Stimulated activated CD4-positive, alpha-beta T cell treated with anti-CD3 and anti-CD28 coated beads, Interleukin-1b, Interleukin-23, amount 100 ng/mL, for 4 hours (primary cell): ENCODE measurements around the gene DRD2.
"Not testable (repeated sequence)": the region's sequence is repeated elsewhere in the genome, so short reads cannot be mapped to it uniquely, and the experiment has no call there.

Experiments used
- DNase-seq, 2 donors: peaks; one replicate each; pipeline ENCODE4 v3.0.0-alpha.2; 2020; ENCODE audit warnings: low read depth in 2 of 2

DRD2 gene

DNA sequence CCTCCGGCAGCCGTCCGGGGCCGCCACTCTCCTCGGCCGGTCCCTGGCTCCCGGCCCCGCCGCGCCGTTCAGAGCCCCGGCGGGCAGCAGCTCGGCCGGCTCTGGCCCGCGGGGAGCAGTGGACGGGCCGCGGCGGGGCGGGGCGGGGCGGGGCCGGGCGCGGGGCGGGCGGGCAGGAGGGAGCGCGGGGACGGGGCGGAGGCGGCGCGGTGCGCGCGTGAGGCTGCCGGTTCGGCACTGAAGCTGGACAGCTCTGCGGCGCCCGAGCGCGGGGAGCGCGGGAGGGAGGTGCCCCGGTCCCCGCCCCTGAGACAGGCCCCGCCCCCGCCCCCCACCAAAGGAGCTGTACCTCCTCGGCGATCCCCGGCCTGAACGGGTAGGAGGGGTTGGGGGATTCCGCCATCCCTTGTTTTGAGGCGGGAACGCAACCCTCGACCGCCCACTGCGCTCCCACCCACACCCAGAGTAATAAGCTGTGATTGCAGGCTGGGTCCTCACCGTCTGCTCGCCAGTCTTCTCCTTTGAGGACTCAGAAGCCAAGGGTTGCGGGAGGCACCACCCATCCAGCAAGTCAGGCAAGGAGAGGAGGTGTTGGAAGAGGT, at the start of gene DRD2:
DRD2 (minus strand) TSS at position 239 of the 602 bp plus-strand sequence. CDS start 50,747 bp downstream, outside the sequence.
- no peak for DNase-seq

DNA sequence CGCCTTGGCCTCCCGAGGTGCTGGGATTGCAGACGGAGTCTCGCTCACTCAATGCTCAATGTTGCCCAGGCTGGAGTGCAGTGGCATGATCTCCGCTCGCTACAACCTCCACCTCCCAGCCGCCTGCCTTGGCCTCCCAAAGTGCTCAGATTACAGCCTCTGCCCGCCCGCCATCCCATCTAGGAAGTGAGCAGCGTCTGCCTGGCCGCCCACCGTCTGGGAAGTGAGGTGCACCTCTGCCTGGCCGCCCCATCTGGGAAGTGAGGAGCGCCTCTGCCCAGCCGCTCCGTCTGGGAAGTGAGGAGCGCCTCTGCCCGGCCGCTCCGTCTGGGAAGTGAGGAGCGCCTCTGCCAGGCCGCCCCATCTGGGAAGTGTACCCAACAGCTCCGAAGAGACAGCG, 48.7 kb upstream of the DRD2 start:
- DNase-seq = not testable (repeated sequence)

DNA sequence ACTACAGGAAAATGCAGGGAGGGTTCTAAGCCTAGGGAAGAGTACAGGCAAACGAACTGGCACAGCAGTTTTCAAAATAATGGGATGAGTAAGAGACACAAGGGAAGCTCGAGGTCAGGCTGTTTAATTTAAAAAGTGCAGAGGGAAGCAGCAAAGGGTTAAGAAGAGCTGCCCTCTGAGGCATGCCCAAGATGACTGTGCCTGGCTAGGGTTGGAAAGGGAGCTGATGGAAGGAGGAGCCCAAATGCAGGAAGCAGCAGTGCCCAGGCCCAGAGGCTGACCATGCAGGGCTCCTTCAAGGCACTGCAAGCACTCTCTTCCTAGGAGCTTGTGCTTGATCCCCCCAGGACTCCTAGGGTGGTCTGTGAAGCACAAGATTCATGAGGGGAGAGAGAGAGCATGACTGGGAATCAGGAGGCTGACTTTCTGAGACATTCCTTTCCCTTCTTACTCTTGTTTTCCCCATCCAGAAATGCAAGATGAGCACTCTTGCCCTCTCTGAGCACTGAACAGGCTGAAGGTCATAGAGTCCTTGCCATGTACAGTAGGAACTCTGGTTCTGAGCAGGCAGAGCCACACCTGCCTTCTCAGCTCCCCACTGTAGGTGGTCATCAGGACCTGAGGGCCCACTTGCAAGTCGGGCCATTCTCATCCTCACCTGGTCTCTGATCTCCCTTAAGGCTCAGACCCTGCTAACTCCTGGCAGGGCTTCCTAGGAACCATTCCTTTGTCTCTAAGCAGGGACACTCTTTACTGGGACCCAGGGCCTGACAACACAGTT, 46.7 kb upstream of the DRD2 start:
- no peak for DNase-seq

DNA sequence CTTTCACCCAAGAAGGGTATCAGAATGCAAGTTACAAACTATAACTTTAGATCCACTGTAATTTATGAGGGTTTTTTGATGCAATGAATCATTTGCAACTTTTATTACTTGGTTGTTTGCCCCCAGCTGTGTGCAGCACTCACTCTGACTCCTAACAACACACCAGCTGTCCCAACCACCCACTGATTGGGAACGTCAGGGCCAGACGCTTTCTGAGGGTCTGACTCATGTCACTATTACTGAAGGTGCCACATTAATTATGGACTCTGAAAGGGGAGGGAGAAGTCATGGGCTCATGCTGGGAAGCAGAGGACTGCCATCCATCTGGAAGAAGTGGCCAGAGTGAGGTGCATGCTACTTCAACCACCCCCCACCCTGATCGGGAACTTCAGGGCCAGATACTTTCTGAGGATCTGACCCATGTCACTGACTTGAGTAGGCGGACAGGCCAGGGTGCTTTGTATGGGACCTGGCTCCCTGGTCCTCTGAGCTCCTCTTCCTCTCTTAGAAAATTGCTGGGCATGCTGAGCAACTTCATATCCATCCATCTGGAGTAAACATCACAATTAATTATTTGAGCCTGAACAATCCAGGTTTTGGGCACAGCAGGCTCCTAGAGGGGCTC, 44.9 kb upstream of the DRD2 start:
- no peak for DNase-seq

DNA sequence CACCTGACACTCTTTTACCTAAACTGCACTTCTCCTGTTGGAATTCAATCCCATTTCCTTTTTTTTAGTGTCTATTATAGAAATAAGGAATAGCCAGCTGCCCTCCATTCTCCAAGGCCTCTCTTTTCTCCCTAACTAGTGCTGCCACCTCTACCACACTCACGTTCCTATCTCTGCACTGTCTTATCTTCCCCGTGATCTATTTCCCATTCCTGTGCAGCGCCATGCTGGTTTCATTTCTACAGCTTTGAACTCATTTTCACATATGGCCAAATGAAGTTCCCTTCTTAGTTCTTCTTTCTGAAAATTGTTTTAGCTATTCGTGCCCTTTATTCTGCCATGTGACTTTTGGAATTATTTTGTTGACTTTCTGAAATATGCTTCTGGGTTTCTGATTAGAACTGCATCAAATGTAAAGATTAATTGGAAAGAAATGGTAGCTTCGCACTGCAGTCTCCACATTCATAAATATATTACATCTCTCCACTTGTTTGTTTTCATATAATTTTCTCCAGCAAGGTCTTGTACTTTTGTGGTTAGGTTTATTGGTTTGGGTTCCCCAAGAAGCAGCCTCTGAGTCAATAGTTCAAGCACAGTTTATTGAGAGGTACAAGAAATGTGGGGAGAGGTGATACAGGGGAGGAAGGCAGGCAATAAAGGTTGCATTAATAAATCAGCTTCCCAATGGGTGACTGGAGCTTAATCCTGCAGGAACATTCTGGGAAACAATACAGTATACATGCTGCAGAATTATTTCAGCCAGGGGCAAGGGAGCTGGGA, 43.7 kb upstream of the DRD2 start:
- DNase-seq = no peak

DNA sequence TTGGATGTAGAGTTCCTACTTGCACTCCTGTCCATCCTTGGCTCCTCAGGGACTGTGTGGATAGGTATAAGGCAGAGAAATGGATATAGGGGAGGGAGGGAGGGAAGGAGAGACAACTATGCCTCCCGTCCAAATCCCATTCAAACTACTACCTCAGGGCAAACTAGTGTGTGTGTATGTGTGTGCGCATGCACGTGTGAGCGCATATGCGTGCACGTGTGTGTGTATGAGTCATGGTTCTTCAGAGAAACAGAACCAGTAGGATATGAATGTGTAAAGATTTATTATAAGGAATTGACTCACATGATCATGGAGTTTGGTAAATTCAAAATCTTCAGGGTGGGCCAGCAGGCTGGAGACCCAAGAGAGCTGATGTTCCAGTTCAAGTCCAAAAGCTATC, 42.2 kb upstream of the DRD2 start:
- no peak for DNase-seq

DNA sequence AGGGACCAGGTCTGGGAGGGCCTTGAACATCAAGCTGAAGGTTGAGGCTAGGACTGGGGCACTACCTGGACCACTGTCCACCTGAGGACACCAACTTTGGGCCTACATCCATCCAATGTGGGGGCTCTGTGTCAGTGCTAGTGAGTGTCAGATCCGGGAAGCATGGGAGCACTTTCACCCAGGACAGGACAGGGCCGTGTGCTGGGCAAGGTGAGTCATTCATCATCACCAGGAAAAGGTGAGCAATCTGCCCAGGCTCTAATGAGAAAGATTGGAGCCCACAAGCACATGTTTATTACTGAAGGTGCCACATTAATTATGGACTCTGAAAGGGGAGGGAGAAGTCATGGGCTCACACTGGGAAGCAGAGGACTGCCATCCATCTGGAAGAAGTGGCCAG, 39.7 kb upstream of the DRD2 start:
- no peak for DNase-seq

DNA sequence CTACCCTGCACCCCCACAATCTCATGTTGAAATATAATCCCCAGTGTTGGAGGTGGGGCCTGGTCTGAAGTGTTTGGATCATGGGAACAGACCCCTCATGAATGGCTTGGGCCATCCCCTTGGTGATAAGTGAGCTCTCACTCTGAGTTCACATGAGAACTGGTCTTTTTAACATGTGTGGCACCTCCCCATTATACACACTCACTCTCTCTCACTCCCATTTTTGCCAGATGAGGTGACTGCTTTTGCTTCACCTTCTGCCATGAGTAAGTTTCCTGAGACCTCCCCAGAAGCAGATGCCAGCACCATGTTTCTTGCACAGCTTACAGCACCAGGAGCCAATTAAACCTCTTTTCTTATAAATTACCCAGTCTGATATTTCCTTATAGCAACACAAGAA, 32.1 kb upstream of the DRD2 start:
- no peak for DNase-seq

DNA sequence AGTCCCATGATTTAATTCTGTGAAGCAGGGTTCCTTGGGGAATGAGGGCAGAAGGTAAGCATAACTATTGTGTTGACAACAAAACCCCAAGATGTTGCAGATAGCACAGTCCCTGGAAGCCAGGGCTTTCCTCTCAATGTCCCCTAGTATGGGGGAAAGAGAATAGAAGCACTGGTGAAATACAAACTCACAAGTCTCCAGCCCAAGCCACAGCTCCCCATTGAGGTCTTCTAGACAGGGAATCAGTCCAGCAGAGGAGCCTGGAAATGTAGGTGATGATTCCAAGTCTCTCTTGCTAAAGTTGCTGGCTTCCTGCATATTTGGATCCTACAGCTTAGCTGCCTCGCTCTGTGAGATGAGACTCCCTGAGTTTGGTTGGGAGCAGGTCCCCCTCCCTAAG, 31.7 kb upstream of the DRD2 start:
- DNase-seq = no peak

DNA sequence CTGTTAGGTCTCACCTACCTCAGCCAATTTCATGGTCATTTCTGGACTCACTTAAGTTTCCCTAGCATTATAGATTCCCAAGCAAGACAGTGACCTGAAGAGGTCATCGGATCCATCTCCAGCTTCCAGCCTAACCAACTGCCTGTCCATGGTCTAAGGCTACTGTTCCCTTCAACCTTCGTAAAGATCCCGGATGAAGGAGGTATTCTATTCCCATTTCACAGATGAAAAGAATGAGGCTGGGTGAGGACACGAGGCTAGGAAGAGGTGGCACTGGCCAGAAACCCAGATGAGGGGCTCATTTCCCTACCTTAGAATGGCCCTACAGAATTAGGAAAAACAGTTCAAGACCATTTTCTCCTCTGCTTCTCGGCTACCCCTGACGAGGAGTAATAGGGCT, 31.3 kb upstream of the DRD2 start:
- DNase-seq = no peak

DNA sequence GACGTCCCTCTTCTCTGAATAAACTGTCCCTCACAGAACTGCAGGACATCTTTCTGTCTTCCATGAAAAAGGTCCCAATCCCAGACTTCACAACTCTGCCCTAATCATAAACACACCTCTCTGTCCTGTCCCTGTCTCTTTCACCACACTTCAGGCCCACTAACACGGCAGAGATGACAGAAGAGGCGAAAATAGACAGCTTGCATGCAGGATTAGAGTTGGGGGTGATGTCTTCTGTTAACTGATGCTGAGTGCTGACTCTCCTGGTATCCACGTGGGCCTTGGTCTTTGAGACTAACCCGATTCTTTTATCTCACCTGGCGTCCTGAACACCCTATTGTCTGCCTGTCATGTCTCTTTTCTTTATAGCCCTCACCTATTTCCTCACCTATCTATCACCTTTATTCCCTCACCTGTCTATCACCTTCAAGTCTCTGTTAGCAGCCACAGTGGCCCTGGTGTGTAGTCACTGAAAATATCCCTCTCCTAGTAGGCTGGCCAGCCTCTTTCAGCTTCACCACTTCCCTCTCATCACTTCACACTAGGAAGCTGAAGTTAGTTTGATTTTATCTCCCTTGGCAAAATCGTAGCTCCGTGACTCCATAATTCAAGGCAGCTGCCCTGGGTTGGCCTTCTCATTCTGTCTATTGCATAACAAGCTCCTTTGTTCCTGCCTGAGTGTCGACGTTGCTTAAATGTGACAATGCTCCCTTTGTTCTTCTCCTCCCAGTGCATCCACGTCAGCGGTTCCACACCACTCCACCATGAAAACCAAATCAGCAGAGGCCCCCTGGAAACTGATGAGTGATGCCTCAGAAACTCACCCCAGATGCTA, 30.6 kb upstream of the DRD2 start:
- no peak for DNase-seq

DNA sequence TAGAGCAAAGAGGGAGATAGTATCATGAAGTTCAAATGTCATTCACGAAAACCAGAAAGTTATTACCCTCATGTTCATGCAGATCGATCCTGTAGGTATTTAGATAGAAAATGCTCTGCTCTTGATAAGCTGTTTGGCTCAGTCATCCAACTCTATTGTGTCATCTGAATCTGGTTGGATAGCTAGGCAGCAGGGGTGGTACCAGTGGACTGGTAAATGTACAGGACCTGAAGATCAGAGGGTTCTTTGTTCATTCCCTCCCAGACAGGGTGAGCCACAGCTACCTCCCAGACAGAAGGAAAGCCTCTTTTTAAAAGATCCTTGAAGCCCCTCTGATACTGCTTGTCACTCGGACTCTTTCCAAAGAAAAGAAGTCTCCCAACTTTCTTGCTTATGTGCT, 29.8 kb upstream of the DRD2 start:
- DNase-seq = no peak

DNA sequence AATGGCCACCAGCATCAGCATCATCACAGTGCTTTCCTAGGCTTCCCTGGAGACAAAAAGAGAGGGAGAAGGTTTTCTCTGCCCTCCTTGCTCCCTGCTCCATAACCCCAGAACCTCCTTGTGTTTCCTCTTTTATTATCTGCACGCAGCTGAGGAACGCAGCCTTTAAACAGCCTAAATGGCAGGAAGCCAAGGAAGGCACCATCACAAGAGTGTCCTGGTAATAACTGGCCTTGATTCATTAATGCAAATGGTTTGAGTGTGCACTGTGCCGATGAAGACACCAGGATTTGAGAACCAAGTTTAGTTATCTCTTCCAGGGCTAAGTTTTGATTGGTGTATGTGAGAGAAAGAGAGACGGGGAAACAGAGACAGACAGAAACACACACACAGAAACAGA, 29.4 kb upstream of the DRD2 start:
- DNase-seq = no peak

DNA sequence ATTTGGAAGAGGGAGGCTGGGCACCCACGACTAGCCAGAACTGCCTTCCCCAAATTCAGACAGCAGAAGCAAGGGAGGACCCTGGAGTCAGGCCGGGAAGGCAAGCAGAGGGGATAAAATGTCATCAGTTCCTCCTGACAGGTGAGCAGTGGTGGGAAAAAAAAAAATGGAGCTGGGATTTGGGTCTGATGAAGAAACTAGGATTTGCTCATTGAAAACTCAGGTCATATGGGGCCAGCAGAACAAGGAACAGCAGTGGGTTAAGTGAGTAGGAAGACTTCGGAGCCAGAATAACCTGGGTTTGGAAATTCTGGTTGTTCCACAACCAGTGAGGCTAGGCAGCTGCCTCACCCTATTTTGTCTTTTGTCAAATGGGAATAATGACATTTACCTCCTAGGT, 28.9 kb upstream of the DRD2 start:
- DNase-seq = no peak

DNA sequence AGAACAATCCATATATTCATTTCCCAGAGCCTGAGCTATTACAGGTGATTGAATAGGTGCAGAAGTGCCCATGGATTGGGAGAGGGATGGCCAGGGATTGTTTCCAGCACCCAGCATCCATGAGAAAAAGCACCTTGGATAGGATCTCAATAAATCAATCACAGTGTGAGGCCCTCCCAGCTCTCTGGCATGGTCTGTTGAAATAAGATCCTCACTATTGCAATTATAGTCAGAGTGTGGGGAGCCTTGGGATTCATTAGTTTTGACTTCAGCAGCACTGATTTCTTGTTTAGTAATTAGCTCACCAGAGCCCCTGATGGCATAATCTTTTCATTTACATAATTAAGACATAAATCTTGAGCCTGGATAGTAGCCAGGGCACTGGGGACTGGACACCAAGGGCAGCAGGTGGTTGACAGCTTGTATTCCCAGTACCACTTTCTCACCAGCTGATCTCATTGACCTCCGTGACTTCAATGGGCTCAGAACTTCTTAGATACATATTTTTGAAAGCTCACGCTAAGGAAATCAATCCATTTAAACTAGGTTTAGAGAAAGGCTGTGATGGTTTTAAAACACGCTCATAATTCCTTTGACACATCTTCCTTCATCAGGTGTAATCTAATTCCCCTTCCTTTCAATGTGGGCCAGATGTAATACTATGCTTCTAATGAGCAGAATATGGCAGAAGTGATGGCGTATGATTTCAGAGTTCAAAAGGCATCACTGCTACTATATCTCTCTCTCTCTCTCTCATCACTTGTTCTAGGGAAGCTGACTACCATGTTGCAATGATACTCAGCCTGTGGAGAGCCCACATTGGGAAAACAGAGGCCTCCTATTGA, 22.1 kb upstream of the DRD2 start:
- no peak for DNase-seq

DNA sequence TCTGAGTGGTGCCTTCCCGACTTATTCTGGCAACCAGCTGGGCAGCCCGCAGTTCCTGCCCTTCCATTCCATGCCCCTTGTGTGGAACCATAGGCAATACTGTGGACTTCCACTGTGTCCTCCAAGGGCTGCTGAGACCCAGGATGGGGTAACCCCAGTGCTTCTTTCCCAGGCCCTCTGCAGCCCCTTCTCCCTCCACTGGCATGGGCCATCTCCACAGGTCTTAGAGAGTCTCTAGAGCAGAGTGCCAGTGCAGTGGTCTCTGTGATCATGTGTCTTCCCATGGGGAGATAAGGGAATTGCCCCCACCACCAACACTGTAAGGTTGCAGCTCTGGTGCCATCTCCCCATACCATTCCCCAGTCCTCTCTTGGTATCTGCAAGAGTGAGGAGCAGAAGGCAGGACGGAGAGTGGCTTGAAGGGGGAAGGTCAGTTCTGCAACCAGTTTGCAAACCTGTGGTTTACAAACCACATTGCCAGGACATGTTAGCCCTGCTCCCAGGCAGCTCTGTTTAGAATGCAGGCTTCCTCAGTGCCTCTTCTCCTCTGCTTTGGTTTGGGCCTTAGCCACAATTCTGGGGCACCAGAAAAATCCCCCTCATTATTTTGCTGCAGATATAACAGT, 20.9 kb upstream of the DRD2 start:
- no peak for DNase-seq

DNA sequence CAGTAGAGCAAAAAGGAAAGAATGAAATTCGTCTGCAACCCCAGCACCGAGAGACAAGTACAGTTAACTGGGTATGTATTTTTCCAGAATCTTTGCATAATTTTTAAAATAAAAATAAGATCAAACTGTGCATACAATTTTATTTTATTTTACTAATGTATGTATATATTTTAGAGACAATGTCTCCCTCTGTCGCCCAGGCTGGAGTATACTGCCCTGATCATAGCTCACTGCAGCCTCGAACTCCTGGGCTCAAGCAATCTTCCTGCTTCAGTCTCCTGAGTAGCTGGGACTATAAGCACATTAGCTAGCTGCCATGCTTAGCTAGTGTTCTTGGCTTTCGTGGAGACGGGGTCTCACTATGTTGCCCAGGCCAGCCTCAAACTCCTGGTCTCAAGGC, 18.8 kb upstream of the DRD2 start:
- no peak for DNase-seq

DNA sequence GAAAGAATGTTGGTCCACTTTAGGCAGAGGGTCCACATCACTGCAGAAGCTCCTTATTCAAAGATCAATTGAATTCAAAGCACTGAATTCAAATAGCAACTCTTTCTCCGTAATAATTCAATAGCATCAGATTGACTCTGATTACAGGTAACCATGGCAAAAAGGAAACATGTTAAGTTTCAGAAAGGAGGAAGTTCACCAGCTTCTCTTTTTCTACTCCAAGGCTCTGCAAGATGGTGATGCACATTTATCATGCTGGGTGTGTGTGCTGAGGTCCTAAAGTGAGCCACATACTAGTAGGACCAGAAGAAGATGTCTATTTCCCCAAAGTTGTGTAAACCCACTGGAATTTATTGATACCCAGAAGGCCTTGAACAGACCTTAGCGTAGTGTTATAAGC, 18.0 kb upstream of the DRD2 start:
- no peak for DNase-seq

DNA sequence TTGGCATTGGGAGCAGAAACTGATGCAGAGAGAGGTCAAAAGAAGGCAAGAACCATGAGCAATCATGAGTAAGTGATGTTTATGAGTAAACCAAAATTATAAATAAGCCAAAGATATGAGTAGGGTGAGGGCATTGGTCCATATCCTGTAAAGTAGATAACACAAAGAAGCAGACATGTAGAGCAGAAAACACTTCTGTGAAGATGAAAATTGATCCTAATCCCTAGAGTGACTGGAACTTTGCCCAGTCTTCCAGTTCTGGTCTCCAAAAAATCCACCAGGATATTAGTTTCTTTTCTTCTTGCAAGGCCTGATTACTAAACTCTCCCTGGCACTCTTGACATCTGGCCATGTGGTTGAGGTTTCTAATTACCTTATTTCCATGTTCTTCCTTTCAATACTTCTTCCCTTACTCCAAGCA, 13.7 kb upstream of the DRD2 start:
- DNase-seq = no peak

DNA sequence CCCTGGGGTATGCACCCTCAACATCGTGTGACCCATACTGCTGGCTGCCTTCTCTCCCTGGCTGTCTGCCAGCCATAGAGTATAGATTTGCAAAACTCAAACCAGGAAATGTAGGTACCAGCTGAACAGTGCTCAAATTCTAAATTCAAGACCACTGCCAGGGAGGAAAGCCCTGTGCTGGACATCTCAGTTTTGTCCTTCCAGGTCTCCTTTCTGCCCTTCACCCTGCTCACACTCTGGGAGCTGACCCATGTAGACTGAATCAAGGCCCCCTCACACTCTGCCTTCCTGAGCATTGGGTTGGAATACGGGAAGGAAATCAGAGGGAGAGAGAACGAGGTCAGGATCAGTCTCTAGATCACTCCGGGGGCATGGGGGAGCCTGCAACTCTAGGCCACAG, 12.4 kb upstream of the DRD2 start:
- no peak for DNase-seq
